SK-MEL-5 (cell line): ENCODE results near the gene SLC35G1. TPM values are rescaled to one million over a fixed set of nuclear protein-coding genes. Genes with fewer than 3 reads are reported as not detected.

ENCODE experiments used
- DNase-seq: peaks from one replicate; pipeline ENCODE4 v3.0.0-alpha.2; 2016; ENCODE audit warnings: low read depth, low spot score
- in situ Hi-C: cut with HindIII; loops from 2 replicates; pipeline ENCODE4 v1.10.0; 2016; ENCODE audit warnings: low sequenced_read_pairs, high pct_unique_total_duplicates, low pct_unique_long_range_greater_than_20kb
- polyA plus RNA-seq, 2 experiments: library from polyadenylated mRNA; depleted of rRNA; stranded (reverse); fragments of >200 nt; gene quantifications; 2 replicates each; pipeline ENCODE4 v1.2.3, GENCODE V29; 2015
- total RNA-seq: library from RNA; depleted of rRNA; stranded (reverse); fragments of >200 nt; shearing (Covaris generic); gene quantifications from 2 replicates; pipeline ENCODE4 v1.2.3, GENCODE V29; 2014; rRNA removed

SLC35G1 gene, protein sequence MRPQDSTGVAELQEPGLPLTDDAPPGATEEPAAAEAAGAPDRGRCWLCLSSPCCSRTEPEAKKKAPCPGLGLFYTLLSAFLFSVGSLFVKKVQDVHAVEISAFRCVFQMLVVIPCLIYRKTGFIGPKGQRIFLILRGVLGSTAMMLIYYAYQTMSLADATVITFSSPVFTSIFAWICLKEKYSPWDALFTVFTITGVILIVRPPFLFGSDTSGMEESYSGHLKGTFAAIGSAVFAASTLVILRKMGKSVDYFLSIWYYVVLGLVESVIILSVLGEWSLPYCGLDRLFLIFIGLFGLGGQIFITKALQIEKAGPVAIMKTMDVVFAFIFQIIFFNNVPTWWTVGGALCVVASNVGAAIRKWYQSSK
- total RNA-seq = 9.7 and 10.9 TPM in 2 replicates
- polyA plus RNA-seq (2015; cell fraction: cytosol; rRNA removed) = 18.4 and 22.3 TPM in 2 replicates
- 14.1 and 20.4 TPM in 2 replicates for polyA plus RNA-seq (2015; cell fraction: nucleus; rRNA removed)

GRCh38 chr10:93893646-93894515, at the start of gene SLC35G1:
TSS of gene SLC35G1 (plus strand) at chr10:93893978. CDS start at chr10:93894034, 56 bp downstream.
- in situ Hi-C loops = no loop called here
- DNase-seq = peak; percentile 66

GRCh38 chr10:93844979-93845626, 48.7 kb upstream of the SLC35G1 start:
- in situ Hi-C loops = no loop called here
- no peak for DNase-seq

DNA sequence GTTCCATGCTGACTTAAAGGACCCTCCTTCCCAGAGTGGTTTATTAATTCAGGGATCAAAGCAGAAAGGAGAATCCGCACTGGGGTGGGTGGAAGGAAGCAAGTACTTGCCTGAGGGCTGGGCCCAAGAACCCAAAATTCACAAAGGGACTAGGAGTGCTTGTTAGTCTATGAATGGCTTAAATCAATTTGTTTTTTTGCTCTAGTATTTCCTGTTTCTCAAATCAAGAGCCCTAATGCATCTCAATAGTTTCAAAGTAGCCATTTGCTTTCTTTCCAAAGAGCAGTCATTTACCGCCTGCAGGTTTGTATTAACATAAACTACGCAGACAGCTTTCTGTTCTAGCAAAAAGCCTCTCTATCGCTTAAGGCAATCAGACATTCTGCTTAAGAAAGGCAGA, 44.2 kb upstream of the SLC35G1 start:
- in situ Hi-C loops = no loop called here
- DNase-seq = no peak

DNA sequence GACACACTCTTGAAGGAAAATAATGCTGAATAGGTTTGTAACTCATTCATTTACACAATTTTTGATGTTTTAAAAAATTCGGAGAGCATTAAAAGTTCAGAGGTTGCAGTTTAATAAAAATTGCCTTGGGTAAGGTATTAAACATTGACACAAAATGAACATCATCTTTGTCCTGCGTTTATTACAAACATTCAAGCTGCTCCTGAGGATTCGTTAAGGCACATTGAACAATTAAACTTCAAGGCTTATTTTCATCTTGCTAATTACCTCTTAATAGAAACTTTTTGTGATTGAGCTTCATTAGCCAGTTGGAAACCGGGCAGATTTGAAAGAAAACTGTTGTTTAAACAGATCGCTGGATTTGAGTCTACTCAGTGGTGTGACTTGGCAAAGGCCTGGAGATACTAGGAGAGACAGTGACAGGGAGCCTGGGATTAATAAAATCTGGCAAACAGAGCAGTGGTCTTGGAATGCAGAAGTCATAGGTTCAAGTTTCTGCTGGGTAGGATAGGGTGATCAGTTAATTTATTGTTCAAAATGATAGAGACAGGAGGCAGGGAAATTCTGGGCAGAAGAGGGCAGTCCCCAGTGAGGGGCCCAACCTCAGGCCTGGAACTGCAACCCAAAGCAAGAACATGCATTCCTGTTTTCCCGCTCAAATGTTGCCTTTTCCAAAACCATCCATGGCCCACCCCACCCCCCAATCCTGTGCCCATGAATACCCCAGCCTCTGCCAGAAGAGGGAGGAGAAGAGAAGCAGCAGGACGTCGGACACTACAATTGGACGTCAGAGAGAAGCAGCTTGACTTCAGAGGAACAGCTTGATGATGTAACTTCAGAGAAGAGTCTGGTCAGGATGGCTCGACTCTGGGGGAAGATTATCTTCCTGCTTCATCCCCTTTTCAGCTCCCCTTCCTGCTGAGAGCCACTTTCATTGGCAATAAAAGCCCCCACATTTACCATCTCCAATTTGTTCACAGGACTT, 43.5 kb upstream of the SLC35G1 start:
- no peak for DNase-seq
- in situ Hi-C loops = no loop called here

DNA sequence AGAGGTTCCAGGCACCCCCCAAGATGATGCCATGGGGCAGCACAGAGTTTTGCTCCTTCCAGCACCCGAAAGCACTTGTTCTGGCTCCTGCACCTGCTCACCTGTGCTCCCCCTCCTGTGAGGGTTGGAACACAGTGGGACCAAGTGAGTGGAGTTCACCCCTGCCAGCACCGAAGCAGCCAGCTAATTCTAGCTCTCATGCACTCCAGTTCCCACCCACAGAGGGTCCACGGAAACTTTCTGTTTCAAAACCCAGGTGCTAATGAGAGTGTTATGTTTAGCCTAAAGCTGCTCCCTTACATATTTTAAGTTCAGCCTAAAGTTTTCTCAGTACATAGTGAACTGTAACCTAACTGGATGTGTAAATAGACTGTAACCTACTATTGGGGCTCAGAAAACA, 42.6 kb upstream of the SLC35G1 start:
- no peak for DNase-seq
- in situ Hi-C loops = no loop called here

GRCh38 chr10:93852476-93853095, 41.2 kb upstream of the SLC35G1 start:
- DNase-seq = no peak
- in situ Hi-C loops = no loop called here

GRCh38 chr10:93854975-93855374, 38.8 kb upstream of the SLC35G1 start:
- in situ Hi-C loops = no loop called here
- no peak for DNase-seq

GRCh38 chr10:93856349-93857145, 37.2 kb upstream of the SLC35G1 start:
- no peak for DNase-seq
- in situ Hi-C loops = no loop called here

GRCh38 chr10:93859049-93859655, 34.6 kb upstream of the SLC35G1 start:
- in situ Hi-C loops = no loop called here
- DNase-seq = peak; percentile 38

- in situ Hi-C loops = no loop called here
- DNase-seq = no peak
Observed at GRCh38 chr10:93861825-93862224, 32.0 kb upstream of the SLC35G1 start.

- DNase-seq = no peak
- in situ Hi-C loops = no loop called here
Observed at GRCh38 chr10:93865794-93866425, 27.9 kb upstream of the SLC35G1 start.

DNA sequence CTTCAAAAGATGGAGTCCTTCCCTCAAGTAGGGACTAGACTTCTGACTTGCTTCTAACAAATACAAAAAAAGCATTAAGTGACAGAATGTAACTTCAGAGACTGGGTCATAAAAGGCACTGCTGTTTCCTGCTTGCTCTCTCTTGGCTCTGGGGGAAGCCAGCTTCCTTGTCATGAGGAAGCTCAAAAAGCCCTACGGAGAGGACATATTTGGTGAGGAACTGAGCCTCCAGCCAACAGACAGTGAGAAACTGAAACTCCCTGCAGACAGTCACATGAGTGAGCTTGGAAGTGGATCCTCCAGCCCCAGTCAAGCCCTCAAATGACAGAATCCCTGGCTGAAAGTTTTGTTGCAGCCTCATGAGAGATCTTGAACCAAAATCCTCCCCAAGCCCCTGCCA, 26.3 kb upstream of the SLC35G1 start:
- in situ Hi-C loops = no loop called here
- DNase-seq = peak; percentile 8

DNA sequence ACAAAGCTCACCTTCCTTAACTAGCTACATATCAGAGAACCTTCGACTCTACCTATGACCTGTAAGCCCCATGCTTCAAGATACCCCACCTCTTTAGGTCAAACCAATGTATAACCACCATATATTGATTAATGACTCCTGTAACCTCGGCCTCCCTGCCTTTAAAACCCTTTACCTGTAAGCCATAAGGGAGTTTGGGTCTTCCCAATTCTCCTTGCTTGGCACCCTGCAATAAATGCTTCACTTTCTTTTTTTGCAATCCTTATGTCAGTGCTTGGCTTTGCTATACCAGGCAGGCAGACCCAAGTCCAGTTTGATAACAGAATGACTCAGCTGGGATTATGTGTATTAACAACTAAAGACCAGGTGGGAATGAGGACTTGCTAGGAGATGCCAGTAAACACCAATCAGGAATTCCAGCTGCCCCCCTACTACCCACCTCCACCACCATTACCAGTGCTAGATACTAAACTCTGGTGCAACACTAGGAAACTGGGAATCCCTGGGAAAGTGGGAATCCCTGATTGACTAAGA, 22.0 kb upstream of the SLC35G1 start:
- in situ Hi-C loops = no loop called here
- no peak for DNase-seq

- no peak for DNase-seq
- in situ Hi-C loops = no loop called here
Observed at GRCh38 chr10:93872375-93873158, 21.2 kb upstream of the SLC35G1 start.
